ENCODE data around the gene ERAL1. TPM values are rescaled to one million over a fixed set of nuclear protein-coding genes. Genes with fewer than 3 reads are reported as not detected.
"Not testable (repeated sequence)": the region's sequence is repeated elsewhere in the genome, so short reads cannot be mapped to it uniquely, and the experiment has no call there.

ERAL1 gene
- total and polyA plus RNA-seq, 2 of the 4 experiments (the other 2 are of a cell fraction) = 34.1 to 62.3 TPM

DNA sequence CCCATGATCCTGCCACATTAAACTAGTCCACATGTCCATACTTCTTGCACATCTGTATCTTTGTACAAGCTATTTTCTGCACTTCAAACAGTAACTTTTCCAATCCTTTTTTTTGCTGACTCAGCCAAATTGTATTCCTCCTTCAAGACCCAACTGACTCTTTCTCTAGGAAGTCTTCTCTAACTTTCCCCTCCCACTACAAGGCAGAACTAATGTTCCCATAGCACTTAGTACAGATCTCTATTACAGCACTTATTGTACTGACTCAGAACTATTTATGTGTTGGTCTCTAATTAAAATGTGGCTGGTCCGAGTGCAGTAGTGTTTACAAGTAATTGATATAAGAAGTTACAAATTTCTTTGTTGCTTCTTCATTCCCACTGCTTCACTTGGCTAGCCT lies 20.4 kb upstream of the ERAL1 start:
- WGBS, 2 experiments (ENCODE audit: extremely low coverage in 2 of 2, insufficient read length in 1 of 2) = no CpG with 5 or more reads among the region's 1 CpG
- Histone ChIP-seq H3K9me1 (ENCODE audit: insufficient read depth, low read length) (no peaks in the 10 kb centered on the region), H3K23ac (ENCODE audit: low read depth, low read length) (no peak overlapping the region), H2AK9ac (replicated peaks; ENCODE audit: low read depth, low read length, poor library complexity) (no peak overlapping the region), H3K56ac (ENCODE audit: extremely low read depth, insufficient read depth, low read length) (no peak overlapping the region), H2BK120ac (ENCODE audit: low read depth, low read length) (no peak overlapping the region), H3K9me3 (ENCODE audit: control insufficient read depth, insufficient read depth, low read length) (no peaks in the 10 kb centered on the region), H4K5ac (ENCODE audit: low read depth, low read length) (no peak overlapping the region), H3K4me2 (ENCODE audit: low read depth, low read length) (no peak overlapping the region), H3K79me1 (ENCODE audit: low read depth in 1 of 2, low read length in 2 of 2) (peaks cover 26 to 54% of the 10 kb centered on the region in 2 experiments), H2AK5ac (ENCODE audit: low read depth, low read length) (no peak overlapping the region), H4K8ac (ENCODE audit: low read depth in 2 of 2, low read length in 2 of 2) (no peak overlapping the region), H4K20me1 (ENCODE audit: insufficient read depth, low read length) (peaks cover 11% of the 10 kb centered on the region), H4K91ac (ENCODE audit: insufficient read depth, low read depth, low read length) (no peak overlapping the region), H2AFZ (replicated peaks; ENCODE audit: low read length, poor library complexity) (no peak overlapping the region), H3K36me3 (ENCODE audit: control insufficient read depth, insufficient read depth, low read length) (peaks cover 1% of the 10 kb centered on the region; the same call in 1 of the 2 replicates), H3K9ac (ENCODE audit: low read depth, low read length) (no peak overlapping the region), H3K4me3 (ENCODE audit: insufficient read depth, low read depth, low read length) (no peak overlapping the region), H2BK15ac (ENCODE audit: low read depth, low read length) (no peak overlapping the region), H2BK20ac (ENCODE audit: low read depth, low read length) (no peak overlapping the region), H3K27ac (ENCODE audit: insufficient read depth, low read length) (no peak overlapping the region), H3K27me3 (ENCODE audit: control insufficient read depth, insufficient read depth, low read length) (no peaks in the 10 kb centered on the region), H3K4ac (ENCODE audit: low read depth, low read length) (no peak overlapping the region), H3K4me1 (ENCODE audit: control insufficient read depth, insufficient read depth, low read length) (no peaks in the 10 kb centered on the region), H3K18ac (ENCODE audit: low read depth, low read length) (no peak overlapping the region), H3K14ac (replicated peaks; ENCODE audit: low read depth, low read length) (no peak overlapping the region), H2BK5ac (ENCODE audit: low read depth, low read length, poor library complexity, severe bottlenecking) (no peak overlapping the region)
- ATAC-seq (ENCODE audit: low read depth) = no peak
- POLR2A ChIA-PET (ENCODE audit: unreplicated experiment) = no interaction called here
- TF ChIP-seq RAD21 (IDR thresholded peaks at IDR 0.05; ENCODE audit: low read length) (no peak), MAFK (IDR thresholded peaks at IDR 0.05; ENCODE audit: low read depth, low read length) (peak; percentile 100)
- intact Hi-C loops (cut with micrococcal nuclease) (no loop called here), dilution Hi-C loops (cut with HindIII; ENCODE audit: low sequenced_read_pairs, unreplicated experiment) (no loop called here), in situ Hi-C loops (cut with MboI; ENCODE audit: low sequenced_read_pairs) (no loop called here)
- CTCF ChIA-PET = no interaction called here
- DNase-seq = no peak
- BruUV-seq (replicated peaks) = no TSS peak

DNA sequence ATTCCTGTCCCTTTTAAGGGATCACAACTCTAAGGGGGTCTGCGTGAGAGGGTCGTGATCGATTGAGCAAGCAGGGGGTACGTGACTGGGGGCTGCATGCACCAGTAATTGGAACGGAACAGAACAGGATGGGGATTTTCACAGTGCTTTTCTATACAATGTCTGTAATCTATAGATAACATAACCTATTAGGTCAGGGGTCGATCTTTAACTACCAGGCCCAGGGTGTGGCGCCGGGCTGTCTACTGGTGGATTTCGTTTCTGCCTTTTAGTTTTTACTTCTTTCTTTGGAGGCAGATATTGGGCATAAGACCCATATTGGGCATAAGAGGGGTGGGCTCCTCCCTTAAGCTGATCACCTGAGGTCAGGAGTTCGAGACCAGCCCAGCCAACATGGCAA lies 18.3 kb upstream of the ERAL1 start:
- H3K9me3 ChIP-seq (ENCODE audit: control insufficient read depth, insufficient read depth, low read length); DNase-seq; H3K9me1 ChIP-seq (ENCODE audit: insufficient read depth, low read length); H3K4me2 ChIP-seq (ENCODE audit: low read depth, low read length); H4K8ac ChIP-seq (ENCODE audit: low read depth in 2 of 2, low read length in 2 of 2); H3K4me3 ChIP-seq (ENCODE audit: insufficient read depth, low read depth, low read length); H2BK20ac ChIP-seq (ENCODE audit: low read depth, low read length); H3K4ac ChIP-seq (ENCODE audit: low read depth, low read length); intact Hi-C loops (cut with micrococcal nuclease); H3K27ac ChIP-seq (ENCODE audit: insufficient read depth, low read length); H3K56ac ChIP-seq (ENCODE audit: extremely low read depth, insufficient read depth, low read length); H3K23ac ChIP-seq (ENCODE audit: low read depth, low read length); H3K14ac ChIP-seq (replicated peaks; ENCODE audit: low read depth, low read length); H3K18ac ChIP-seq (ENCODE audit: low read depth, low read length); H4K91ac ChIP-seq (ENCODE audit: insufficient read depth, low read depth, low read length); H2AFZ ChIP-seq (replicated peaks; ENCODE audit: low read length, poor library complexity); CTCF ChIA-PET; H2BK120ac ChIP-seq (ENCODE audit: low read depth, low read length); H2AK5ac ChIP-seq (ENCODE audit: low read depth, low read length); H2BK15ac ChIP-seq (ENCODE audit: low read depth, low read length); in situ Hi-C loops (cut with MboI; ENCODE audit: low sequenced_read_pairs); dilution Hi-C loops (cut with HindIII; ENCODE audit: low sequenced_read_pairs, unreplicated experiment); H3K4me1 ChIP-seq (ENCODE audit: control insufficient read depth, insufficient read depth, low read length); POLR2A ChIA-PET (ENCODE audit: unreplicated experiment); ATAC-seq (ENCODE audit: low read depth); H3K9ac ChIP-seq (ENCODE audit: low read depth, low read length); BruUV-seq (replicated peaks); H2AK9ac ChIP-seq (replicated peaks; ENCODE audit: low read depth, low read length, poor library complexity); H3K27me3 ChIP-seq (ENCODE audit: control insufficient read depth, insufficient read depth, low read length); H3K36me3 ChIP-seq (ENCODE audit: control insufficient read depth, insufficient read depth, low read length); H4K5ac ChIP-seq (ENCODE audit: low read depth, low read length); H2BK5ac ChIP-seq (ENCODE audit: low read depth, low read length, poor library complexity, severe bottlenecking): not testable (repeated sequence)
- 80% methylated on average over 1 of the region's 10 CpGs; no CpG with 5 or more reads in 1 of the 2 experiments for WGBS, 2 experiments (ENCODE audit: extremely low coverage in 2 of 2, insufficient read length in 1 of 2)
- peaks cover 11% of the 10 kb centered on the region for H4K20me1 ChIP-seq (ENCODE audit: insufficient read depth, low read length)
- H3K79me1 ChIP-seq (ENCODE audit: low read depth in 1 of 2, low read length in 2 of 2) = peaks cover 19 to 67% of the 10 kb centered on the region in 2 experiments
